Measurements from ENCODE around the gene FCRL6.

Gene FCRL6, protein sequence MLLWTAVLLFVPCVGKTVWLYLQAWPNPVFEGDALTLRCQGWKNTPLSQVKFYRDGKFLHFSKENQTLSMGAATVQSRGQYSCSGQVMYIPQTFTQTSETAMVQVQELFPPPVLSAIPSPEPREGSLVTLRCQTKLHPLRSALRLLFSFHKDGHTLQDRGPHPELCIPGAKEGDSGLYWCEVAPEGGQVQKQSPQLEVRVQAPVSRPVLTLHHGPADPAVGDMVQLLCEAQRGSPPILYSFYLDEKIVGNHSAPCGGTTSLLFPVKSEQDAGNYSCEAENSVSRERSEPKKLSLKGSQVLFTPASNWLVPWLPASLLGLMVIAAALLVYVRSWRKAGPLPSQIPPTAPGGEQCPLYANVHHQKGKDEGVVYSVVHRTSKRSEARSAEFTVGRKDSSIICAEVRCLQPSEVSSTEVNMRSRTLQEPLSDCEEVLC

DNA sequence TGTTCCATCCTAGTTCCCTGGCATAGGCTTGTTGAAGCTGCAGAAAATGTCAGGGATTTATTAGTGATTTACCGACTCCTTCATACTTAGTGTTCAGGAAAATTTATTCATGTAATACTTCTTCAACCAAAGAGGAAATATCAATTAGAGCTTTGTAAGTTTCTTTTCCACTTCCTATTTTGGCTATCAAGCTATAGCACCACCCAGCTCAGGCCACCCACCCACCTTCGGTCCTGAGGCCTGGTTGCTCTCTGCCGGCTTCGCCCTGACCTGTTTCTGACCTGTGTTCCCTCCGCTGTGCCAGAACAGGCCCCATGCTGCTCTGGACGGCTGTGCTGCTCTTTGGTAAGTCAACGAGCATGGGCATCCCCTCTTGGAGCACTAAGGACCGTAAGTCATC, at the start of gene FCRL6:
Gene FCRL6 (plus strand): TSS at position 250 of the 400 bp plus-strand sequence. CDS start 65 bp downstream, at position 315.
- Histone ChIP-seq H4K20me1 (ENCODE audit: control insufficient read depth, insufficient read depth, low read depth, low read length) (no peaks in the 10 kb centered on the region), H3K9me2 (replicated peaks; ENCODE audit: control insufficient read depth, low read length) (no peaks in the 10 kb centered on the region), H3K27me3 (ENCODE audit: control insufficient read depth, low read length) (peaks cover 59% of the 10 kb centered on the region), H3K9me3 (ENCODE audit: control insufficient read depth, insufficient read depth, low read length) (no peaks in the 10 kb centered on the region), H3K27ac (ENCODE audit: low read depth, low read length) (no peak within 1 kb of the TSS), H3F3A (ENCODE audit: control insufficient read depth, insufficient read depth) (no peaks in the 10 kb centered on the region), H3K4me2 (ENCODE audit: low read length) (no peak within 1 kb of the TSS), H3K36me3 (ENCODE audit: control insufficient read depth, low read length) (no peaks in the 10 kb centered on the region), H3K4me1 (ENCODE audit: control insufficient read depth, low read length) (no peaks in the 10 kb centered on the region), H3K4me3 (ENCODE audit: low read length) (no peak within 1 kb of the TSS), H3K79me2 (ENCODE audit: control insufficient read depth, low read length) (no peaks in the 10 kb centered on the region)
- TF ChIP-seq, protein P1, sequence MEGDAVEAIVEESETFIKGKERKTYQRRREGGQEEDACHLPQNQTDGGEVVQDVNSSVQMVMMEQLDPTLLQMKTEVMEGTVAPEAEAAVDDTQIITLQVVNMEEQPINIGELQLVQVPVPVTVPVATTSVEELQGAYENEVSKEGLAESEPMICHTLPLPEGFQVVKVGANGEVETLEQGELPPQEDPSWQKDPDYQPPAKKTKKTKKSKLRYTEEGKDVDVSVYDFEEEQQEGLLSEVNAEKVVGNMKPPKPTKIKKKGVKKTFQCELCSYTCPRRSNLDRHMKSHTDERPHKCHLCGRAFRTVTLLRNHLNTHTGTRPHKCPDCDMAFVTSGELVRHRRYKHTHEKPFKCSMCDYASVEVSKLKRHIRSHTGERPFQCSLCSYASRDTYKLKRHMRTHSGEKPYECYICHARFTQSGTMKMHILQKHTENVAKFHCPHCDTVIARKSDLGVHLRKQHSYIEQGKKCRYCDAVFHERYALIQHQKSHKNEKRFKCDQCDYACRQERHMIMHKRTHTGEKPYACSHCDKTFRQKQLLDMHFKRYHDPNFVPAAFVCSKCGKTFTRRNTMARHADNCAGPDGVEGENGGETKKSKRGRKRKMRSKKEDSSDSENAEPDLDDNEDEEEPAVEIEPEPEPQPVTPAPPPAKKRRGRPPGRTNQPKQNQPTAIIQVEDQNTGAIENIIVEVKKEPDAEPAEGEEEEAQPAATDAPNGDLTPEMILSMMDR (IDR thresholded peaks at IDR 0.05; ENCODE audit: low read depth, low read length, poor library complexity, severe bottlenecking), result no peak

DNA sequence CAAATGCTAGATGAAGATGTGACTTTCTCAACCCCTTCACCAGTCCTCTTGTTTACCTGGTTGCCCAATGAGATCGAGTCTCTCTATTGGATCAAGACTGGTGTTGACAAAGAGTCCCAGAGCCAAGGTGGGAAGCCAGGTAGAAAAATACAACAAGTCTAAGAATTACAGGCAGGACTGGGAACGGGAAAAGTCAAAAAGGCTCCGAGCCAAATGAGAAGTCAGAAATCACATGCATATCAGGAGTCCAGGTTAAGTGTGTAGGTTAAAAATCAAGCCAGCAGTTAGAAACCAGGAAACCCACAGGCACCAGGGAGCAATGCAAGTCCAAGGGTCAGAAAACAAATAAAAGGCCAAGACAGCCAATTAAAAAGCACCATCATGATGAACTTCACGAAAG, 48.8 kb upstream of the FCRL6 start:
- Histone ChIP-seq H3K27me3 (ENCODE audit: control insufficient read depth, low read length) (no peaks in the 10 kb centered on the region), H3K27ac (ENCODE audit: low read depth, low read length) (no peak overlapping the region)
- TF ChIP-seq EZH2phosphoT487 (IDR thresholded peaks at IDR 0.05; ENCODE audit: borderline replicate concordance, low read length), result no peak
- TF ChIP-seq, protein P1 (IDR thresholded peaks at IDR 0.05; ENCODE audit: low read depth, low read length, poor library complexity, severe bottlenecking), result no peak

DNA sequence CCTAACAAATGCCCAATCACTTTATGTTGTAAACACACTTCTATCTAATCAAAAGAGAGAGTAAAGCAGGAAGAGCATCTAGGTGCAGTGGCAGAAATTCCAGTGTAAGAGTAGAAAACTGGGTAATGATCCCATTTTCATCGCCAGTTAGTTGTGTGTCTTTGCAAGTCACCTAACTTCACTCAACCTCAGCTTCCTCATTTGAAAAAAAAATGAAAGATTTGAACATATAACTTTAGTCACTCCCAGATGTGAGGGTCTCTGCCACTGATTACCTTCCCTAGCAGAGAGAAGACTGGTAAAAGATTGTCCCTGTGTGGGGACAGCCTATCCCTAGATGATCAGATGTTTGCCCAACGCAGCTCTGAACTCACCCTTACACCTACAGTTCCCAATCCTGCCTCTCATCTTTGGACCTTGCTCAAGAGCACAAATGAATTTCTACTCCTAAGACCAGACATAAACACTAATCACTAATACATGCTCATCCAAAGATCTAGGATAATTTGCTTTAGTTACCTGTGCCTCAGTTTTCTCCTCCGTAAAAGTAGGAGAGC, 46.6 kb upstream of the FCRL6 start:
- H3K4me3 ChIP-seq (ENCODE audit: low read length), result no peak overlapping the region
- no peaks in the 10 kb centered on the region for H3K4me1 ChIP-seq (ENCODE audit: control insufficient read depth, low read length)
- H3K27me3 ChIP-seq (ENCODE audit: control insufficient read depth, low read length), result no peaks in the 10 kb centered on the region
- H3K9me2 ChIP-seq (replicated peaks; ENCODE audit: control insufficient read depth, low read length), result no peaks in the 10 kb centered on the region
- no peak overlapping the region for H3K27ac ChIP-seq (ENCODE audit: low read depth, low read length)
- no peaks in the 10 kb centered on the region for H3F3A ChIP-seq (ENCODE audit: control insufficient read depth, insufficient read depth)
- no peaks in the 10 kb centered on the region for H3K36me3 ChIP-seq (ENCODE audit: control insufficient read depth, low read length)
- H4K20me1 ChIP-seq (ENCODE audit: control insufficient read depth, insufficient read depth, low read depth, low read length), result no peaks in the 10 kb centered on the region
- TF ChIP-seq, protein P1 (IDR thresholded peaks at IDR 0.05; ENCODE audit: low read depth, low read length, poor library complexity, severe bottlenecking), result no peak
- TF ChIP-seq EZH2phosphoT487 (IDR thresholded peaks at IDR 0.05; ENCODE audit: borderline replicate concordance, low read length), result no peak
- no peaks in the 10 kb centered on the region for H3K9me3 ChIP-seq (ENCODE audit: control insufficient read depth, insufficient read depth, low read length)
- no peak overlapping the region for H3K4me2 ChIP-seq (ENCODE audit: low read length)
- no peaks in the 10 kb centered on the region for H3K79me2 ChIP-seq (ENCODE audit: control insufficient read depth, low read length)

More for the DNA sequence above, 48.8 kb upstream of the FCRL6 start:
- H3K9me3 ChIP-seq (ENCODE audit: control insufficient read depth, insufficient read depth, low read length), result no peaks in the 10 kb centered on the region
- H3K36me3 ChIP-seq (ENCODE audit: control insufficient read depth, low read length), result no peaks in the 10 kb centered on the region
- no peaks in the 10 kb centered on the region for H4K20me1 ChIP-seq (ENCODE audit: control insufficient read depth, insufficient read depth, low read depth, low read length)
- H3K4me2 ChIP-seq (ENCODE audit: low read length), result no peak overlapping the region
- no peaks in the 10 kb centered on the region for H3K79me2 ChIP-seq (ENCODE audit: control insufficient read depth, low read length)
- no peaks in the 10 kb centered on the region for H3K4me1 ChIP-seq (ENCODE audit: control insufficient read depth, low read length)
- H3K9me2 ChIP-seq (replicated peaks; ENCODE audit: control insufficient read depth, low read length), result no peaks in the 10 kb centered on the region
- H3F3A ChIP-seq (ENCODE audit: control insufficient read depth, insufficient read depth), result no peaks in the 10 kb centered on the region
- no peak overlapping the region for H3K4me3 ChIP-seq (ENCODE audit: low read length)
